Mucosa of descending colon (tissue), 3 donors: ENCODE results near the gene IRAK1. TPM values are rescaled to one million over a fixed set of nuclear protein-coding genes. Genes with fewer than 3 reads are reported as not detected.

Experiments used
- ATAC-seq: fragments of 200-7000 bp; cut with Tn5 transposase; one replicate; pipeline ENCODE4 v1.9.1; 2020; ENCODE audit warnings: mild to moderate bottlenecking, moderate library complexity
- DNase-seq, 3 donors: peaks; one replicate each; pipeline ENCODE4 v3.0.0-alpha.2; 2020
- H3K36me3 ChIP-seq: fragments of 200-600 bp; one replicate; pipeline ENCODE4 v1.8.0; 2021; ENCODE audit warnings: low read depth, mild to moderate bottlenecking
- H3K4me1 ChIP-seq: fragments of 200-600 bp; one replicate; pipeline ENCODE4 v1.8.0; 2021; ENCODE audit warnings: low read depth, mild to moderate bottlenecking
- H3K4me3 ChIP-seq: fragments of 200-600 bp; one replicate; pipeline ENCODE4 v1.8.0; 2021; ENCODE audit warnings: mild to moderate bottlenecking
- H3K9me3 ChIP-seq: fragments of 200-600 bp; one replicate; pipeline ENCODE4 v1.8.0; 2021; ENCODE audit warnings: mild to moderate bottlenecking
- intact Hi-C, 2 donors: fragments of 100-400 bp; cut with DNase I in 1 of 2; cut with micrococcal nuclease in 1 of 2; formaldehyde crosslinking; loops; one replicate each; pipeline versions ENCODE4 v1.11.0 to v1.11.1; 2022; cut with DNase I, micrococcal nuclease
- total RNA-seq, 3 donors: library from RNA; stranded (reverse); fragmentation: NEBNext Ultra II Directional in 2 of 3; extraction: Animal tissue kit (Norgen Biotek cat#: 25700) in 2 of 3; gene quantifications; one replicate each; pipeline versions ENCODE4 v1.2.1 to v1.2.4, GENCODE V29; 2021 to 2023
- TF ChIP-seq, protein P1 (sequence below): fragments of 200-600 bp; IDR thresholded peaks from one replicate; pipeline ENCODE4 v1.8.0; 2022; ENCODE audit warnings: antibody characterized with exemption, mild to moderate bottlenecking
- donor health status: DM: no; HTN: no; CAD: no; lungs with moderate emphysema.
- donor health status: DM: no; HTN: no; CAD: no.
- donor health status: DM: no; HTN: yes; CAD: no.

Gene IRAK1
- total RNA-seq, 3 donors from 2014 or later = 66.5 to 96.0 (median 85.2) TPM

DNA sequence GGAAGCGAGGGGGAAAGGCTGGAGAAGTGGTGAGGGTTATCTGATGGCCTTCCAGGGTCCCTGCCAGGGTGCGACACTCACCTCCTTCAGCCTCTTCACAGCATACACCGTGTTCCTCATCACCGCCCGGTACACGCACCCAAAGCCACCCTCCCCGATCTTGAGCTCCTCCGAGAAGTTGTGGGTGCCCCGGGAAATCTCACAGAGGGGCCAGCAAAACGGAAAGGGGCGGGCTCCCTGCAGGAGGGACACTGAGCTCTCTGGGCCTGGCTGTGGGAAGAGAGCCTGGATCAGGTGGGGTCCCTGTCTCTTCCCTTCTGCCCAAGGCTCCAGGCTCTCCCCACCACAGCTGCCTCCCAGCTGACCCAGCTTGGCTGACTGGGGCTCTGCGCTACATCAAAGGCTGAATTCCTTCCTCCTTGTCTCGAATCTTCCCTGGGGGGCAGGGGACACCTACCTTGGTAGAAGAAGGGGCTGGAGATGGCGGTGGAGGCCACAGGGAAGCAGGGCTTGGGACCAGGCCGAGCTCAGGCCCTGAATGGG, 1.1 kb downstream of the IRAK1 start:
- Histone ChIP-seq H3K4me1 (no peaks in the 10 kb centered on the region), H3K36me3 (no peaks in the 10 kb centered on the region), H3K4me3 (peak overlapping the region; percentile 34), H3K9me3 (no peaks in the 10 kb centered on the region)
- no peak for ATAC-seq
- TF ChIP-seq, protein P1, sequence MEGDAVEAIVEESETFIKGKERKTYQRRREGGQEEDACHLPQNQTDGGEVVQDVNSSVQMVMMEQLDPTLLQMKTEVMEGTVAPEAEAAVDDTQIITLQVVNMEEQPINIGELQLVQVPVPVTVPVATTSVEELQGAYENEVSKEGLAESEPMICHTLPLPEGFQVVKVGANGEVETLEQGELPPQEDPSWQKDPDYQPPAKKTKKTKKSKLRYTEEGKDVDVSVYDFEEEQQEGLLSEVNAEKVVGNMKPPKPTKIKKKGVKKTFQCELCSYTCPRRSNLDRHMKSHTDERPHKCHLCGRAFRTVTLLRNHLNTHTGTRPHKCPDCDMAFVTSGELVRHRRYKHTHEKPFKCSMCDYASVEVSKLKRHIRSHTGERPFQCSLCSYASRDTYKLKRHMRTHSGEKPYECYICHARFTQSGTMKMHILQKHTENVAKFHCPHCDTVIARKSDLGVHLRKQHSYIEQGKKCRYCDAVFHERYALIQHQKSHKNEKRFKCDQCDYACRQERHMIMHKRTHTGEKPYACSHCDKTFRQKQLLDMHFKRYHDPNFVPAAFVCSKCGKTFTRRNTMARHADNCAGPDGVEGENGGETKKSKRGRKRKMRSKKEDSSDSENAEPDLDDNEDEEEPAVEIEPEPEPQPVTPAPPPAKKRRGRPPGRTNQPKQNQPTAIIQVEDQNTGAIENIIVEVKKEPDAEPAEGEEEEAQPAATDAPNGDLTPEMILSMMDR = no peak
- intact Hi-C loops = no loop called here
- no peak for DNase-seq

DNA sequence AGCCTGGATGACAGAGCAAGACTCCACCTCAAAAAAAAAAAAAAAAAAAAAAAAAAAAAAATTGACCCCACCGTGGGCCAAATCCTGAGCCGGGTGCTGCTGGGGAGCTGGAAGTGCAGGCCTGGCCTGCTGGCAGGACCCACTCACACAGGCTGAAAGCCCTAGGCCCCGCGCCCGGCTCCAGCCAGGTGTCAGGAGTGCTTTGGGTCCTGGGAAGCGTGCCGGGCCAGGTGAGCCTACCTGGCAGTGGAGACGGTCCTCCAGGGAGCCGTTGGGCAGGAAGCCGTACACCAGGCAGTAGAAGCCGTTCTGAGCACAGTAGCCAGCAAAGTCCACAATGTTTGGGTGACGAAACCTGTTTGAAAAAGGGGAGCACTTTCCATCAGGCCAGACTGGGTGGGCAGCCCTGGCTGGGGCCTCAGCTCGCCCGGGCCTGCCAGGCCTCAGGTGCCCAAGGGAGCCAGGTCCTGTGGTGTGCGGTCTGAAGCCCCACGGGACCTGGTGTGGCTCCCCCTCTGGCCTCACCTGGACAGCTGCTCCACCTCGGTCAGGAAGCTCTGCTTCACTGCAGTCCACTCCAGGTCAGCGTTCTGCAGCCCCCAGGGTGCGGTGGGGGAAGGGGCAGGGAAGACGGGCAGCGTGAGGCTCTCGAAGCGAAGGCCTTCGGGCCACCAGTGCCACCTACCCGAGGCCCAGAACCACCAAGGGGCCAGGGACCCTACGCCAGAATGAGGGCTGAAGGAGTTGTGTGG, 1.8 kb downstream of the IRAK1 start:
- intact Hi-C loops = no loop called here
- no peaks in the 10 kb centered on the region for H3K36me3 ChIP-seq
- ATAC-seq (no peak), DNase-seq (no peak)
- no peak overlapping the region for H3K4me3 ChIP-seq
- TF ChIP-seq, protein P1 = no peak
- no peaks in the 10 kb centered on the region for H3K9me3 ChIP-seq
- no peaks in the 10 kb centered on the region for H3K4me1 ChIP-seq

DNA sequence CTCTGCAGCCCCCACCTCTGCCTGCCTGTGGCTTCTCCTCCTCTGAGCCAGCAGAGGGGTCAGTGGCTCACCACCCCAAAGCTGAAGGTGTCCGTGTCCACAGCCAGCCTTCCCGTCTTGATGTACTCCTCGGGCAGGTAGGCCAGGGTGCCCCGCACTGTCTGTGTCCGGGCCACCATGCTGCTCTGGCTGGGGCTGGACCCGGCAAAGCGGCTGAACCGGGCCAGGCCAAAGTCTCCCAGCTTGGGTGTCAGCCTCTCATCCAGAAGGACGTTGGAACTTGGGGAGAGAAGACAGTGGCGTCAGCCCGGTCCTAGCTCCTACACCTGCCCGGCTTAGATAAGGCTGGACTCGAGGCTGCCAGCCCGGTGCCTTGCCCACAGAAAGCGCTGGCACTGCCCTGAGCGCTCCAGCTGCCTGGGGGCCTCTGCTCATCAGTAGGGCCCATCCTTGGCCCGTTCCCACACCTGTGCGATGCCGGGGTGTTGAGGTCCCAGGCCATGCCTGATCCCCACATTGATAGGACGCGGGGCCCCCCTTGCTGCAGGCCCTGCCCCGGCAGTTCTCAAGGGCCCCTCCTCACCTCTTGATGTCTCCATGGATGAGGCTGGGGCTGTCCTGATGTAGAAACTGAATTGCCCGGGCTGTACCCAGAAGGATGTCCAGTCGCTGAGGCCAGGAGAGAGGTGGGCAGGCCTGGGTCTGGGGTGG, 3.2 kb downstream of the IRAK1 start:
- TF ChIP-seq, protein P1 = no peak
- H3K36me3 ChIP-seq = no peaks in the 10 kb centered on the region
- DNase-seq (no peak), ATAC-seq (no peak)
- no peaks in the 10 kb centered on the region for H3K4me1 ChIP-seq
- intact Hi-C loops = no loop called here
- H3K4me3 ChIP-seq = no peak overlapping the region
- no peaks in the 10 kb centered on the region for H3K9me3 ChIP-seq

DNA sequence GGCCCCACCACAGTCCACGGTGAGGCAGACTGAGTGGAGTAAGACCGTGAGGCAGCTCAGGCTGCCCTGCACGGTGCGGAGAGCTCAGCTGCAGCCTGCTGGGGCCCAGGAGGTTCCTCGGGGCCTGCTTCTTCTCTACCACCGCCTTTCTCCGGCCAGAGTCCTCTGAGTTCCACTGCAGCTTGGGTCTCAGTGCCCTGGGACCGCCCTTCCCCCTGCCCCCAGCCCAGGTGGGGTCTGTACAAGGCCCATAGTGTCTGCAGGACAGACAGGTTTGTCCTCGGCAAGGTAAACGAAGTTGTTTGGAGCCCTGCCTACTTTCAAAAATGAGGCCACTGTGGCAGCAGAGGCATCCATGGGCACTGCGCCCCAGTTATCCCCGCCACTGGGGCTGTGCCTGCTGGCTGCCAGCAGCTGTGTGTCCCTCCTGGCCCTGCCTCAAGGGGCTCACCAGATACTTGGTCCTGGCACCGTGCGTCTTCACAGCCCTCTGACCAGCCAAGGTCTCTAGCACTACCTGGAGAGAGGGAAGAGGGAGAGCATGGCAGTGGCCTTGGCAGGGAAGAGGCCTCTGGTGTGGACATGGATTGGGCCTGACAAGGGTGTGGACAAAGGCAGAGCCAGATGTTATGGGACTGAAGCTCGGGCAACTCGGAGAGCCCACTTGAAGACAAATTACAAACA, 4.0 kb downstream of the IRAK1 start:
- no peaks in the 10 kb centered on the region for H3K4me1 ChIP-seq
- no peak overlapping the region for H3K4me3 ChIP-seq
- H3K9me3 ChIP-seq = no peaks in the 10 kb centered on the region
- TF ChIP-seq, protein P1 = no peak
- peak in 1 of 3 donors; percentile 23 for DNase-seq
- no peak for ATAC-seq
- H3K36me3 ChIP-seq = no peaks in the 10 kb centered on the region
- intact Hi-C loops = no loop called here

DNA sequence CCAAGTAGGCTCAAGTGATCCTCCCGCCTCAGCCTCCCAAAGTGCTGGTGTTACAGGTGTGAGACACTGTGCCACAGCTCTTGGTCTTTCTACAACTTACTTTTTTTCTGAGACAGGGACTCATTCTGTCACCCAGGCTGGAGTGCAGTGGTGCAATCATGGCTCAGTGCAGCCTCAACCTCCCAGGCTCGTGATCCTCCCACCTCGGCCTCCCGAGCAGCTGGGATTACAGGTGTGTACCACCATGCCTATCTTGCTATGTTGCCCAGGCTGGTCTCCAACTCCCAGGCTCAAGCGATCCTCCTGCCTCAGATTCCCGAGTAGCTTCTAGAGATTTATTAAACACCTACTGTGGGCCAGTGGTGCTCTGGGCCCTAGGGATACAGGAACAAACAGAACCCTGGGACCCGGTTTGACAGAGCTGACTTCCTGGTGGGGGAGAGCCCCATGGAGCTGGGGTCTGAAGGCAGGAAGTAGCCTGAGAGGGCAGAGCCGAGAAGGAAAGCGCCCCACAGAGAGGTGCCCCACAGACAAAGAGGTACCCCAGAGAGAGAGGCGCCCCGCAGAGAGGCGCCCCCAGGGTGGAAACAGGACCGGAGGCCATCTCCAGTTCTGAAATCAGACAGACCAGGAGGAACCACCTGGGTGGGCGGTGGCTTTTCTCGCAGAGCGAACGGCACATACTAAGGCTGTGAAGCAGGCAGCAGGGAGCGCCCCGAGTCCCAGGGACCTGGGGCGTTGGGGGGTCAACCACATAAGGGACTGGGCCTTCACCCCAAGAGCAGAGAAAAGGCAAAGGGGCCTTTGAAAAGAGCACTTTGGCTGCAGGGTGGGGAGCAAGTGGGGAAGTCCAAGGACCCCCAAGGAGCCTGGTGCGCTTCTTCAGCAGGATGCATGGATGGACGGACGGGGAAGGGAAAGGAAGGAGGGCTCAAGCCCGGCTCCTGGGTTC, 5.0 kb downstream of the IRAK1 start:
- TF ChIP-seq, protein P1 = no peak
- no peak overlapping the region for H3K4me3 ChIP-seq
- H3K9me3 ChIP-seq = no peaks in the 10 kb centered on the region
- DNase-seq (no peak), ATAC-seq (no peak)
- H3K4me1 ChIP-seq = no peaks in the 10 kb centered on the region
- intact Hi-C loops = no loop called here
- H3K36me3 ChIP-seq = no peaks in the 10 kb centered on the region
